Gastroesophageal sphincter (tissue), 3 donors: ENCODE results near the gene SLC26A3.

Experiments used
- POLR2AphosphoS5 ChIP-seq: sonication (generic); formaldehyde crosslinking; IDR thresholded peaks from one replicate; pipeline ENCODE4 v1.6.1; 2017; ENCODE audit warnings: antibody characterized with exemption
- TF ChIP-seq, protein P1 (sequence below), 4 experiments: fragments of 200-600 bp in 2 of 4; fragments of 450-650 bp in 2 of 4; sonication (generic) in 1 of 4; IDR thresholded peaks; one replicate each; pipeline ENCODE4 v1.5.1; 2017 to 2019; ENCODE audit warnings: antibody characterized with exemption in 4 of 4, mild to moderate bottlenecking in 2 of 4, moderate library complexity in 2 of 4

DNA sequence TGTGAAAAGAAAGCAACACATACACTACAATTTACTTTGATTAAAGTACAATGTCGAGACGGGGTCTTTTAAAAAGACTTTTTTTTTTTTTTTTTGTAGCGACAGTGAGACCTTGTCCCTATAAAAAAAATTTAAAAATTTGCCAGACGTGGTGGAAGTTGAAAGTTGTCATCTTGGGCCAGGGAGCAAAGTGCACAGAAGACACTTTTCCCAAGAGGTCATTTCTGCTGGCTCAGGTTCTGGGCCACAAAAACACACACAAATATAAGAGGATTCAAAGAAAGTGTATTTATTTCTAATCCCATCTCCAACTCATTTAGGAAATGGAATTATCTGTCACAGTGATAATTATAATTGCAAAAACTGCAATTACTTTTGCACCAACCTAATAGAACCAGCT is 24.7 kb downstream of the SLC26A3 start:
- no peak for TF ChIP-seq POLR2AphosphoS5
- TF ChIP-seq, protein P1, sequence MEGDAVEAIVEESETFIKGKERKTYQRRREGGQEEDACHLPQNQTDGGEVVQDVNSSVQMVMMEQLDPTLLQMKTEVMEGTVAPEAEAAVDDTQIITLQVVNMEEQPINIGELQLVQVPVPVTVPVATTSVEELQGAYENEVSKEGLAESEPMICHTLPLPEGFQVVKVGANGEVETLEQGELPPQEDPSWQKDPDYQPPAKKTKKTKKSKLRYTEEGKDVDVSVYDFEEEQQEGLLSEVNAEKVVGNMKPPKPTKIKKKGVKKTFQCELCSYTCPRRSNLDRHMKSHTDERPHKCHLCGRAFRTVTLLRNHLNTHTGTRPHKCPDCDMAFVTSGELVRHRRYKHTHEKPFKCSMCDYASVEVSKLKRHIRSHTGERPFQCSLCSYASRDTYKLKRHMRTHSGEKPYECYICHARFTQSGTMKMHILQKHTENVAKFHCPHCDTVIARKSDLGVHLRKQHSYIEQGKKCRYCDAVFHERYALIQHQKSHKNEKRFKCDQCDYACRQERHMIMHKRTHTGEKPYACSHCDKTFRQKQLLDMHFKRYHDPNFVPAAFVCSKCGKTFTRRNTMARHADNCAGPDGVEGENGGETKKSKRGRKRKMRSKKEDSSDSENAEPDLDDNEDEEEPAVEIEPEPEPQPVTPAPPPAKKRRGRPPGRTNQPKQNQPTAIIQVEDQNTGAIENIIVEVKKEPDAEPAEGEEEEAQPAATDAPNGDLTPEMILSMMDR (IDR thresholded peaks at IDR 0.05): no peak
